Activated naive CD8-positive, alpha-beta T cell treated with anti-CD3 and anti-CD28 coated beads, Interleukin-2, amount 50 U/mL, for 24 hours (primary cell): Measurements from ENCODE around the gene MLYCD.
"Not testable (repeated sequence)": the region's sequence is repeated elsewhere in the genome, so short reads cannot be mapped to it uniquely, and the experiment has no call there.

Experiments used
- ATAC-seq: fragments of 150-1000 bp; cut with Tn5 transposase; one replicate; pipeline ENCODE4 v1.10.0; 2021
- DNase-seq: peaks from one replicate; pipeline ENCODE4 v3.0.0; 2021
- H3K27ac Mint-ChIP-seq: one replicate; pipeline ENCODE4 v1.8.0; 2021; ENCODE audit warnings: mild to moderate bottlenecking, mixed read lengths
- H3K27me3 Mint-ChIP-seq: one replicate; pipeline ENCODE4 v1.8.0; 2021; ENCODE audit warnings: mixed read lengths
- H3K36me3 Mint-ChIP-seq: one replicate; pipeline ENCODE4 v1.8.0; 2021; ENCODE audit warnings: low read depth, mixed read lengths
- H3K4me1 Mint-ChIP-seq: one replicate; pipeline ENCODE4 v1.8.0; 2021; ENCODE audit warnings: mixed read lengths
- H3K4me3 Mint-ChIP-seq: one replicate; pipeline ENCODE4 v1.8.0; 2021; ENCODE audit warnings: mild to moderate bottlenecking, moderate library complexity, mixed read lengths
- H3K9me3 Mint-ChIP-seq: one replicate; pipeline ENCODE4 v1.8.0; 2021; ENCODE audit warnings: mixed read lengths

The MLYCD gene

DNA sequence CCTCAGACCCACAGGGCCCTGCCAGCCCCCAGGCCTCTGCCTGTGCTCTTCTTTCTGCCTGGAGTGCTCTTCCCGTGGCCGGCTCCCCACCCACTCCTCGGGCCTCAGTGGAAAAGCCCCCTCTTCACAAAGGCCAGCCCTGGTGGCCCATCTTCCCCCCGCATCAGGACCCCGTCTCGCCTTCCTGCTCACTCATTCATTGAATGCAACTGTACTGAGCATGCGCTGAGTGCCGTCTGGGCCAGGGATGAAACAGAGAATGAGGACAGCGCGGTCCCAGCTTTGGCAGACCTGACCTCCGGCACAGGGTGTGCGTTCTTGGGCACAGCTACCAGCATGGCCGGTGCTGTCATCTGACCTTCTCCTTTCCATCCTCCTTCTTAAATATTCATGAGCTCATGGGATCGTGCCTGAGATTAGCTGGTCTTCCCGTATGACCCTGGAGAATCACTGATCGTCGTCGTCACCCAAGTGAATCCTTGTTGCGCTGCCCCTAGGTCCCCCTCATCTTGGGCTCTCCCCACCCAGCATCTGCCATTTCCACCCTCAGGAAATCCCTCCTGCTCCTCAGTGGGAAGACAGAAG, 37.8 kb downstream of the MLYCD start:
- Mint-ChIP-seq H3K27me3 (no peaks in the 10 kb centered on the region), H3K27ac (no peak overlapping the region)

DNA sequence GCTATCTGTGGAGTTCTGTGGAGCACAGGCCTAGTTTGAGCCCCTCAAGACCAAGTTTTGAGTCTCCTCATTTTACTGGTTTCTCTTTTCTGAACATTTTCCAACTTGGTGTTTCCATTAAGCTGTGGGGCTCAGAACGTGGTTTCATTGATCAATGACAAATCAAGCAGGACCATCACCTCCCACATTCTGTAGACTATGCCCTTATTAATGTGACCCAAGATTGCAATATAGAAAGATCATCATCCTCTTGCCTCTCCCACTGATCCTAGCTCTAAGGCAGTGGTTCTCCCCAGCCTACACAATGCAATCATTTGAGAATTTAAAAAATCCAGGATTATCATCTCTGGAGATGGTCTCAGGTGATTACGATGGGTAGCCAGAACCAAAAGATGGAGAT, 38.4 kb downstream of the MLYCD start:
- Mint-ChIP-seq H3K36me3 (no peaks in the 10 kb centered on the region), H3K4me3 (no peak overlapping the region), H3K4me1 (no peaks in the 10 kb centered on the region), H3K27ac (no peak overlapping the region), H3K27me3 (no peaks in the 10 kb centered on the region), H3K9me3 (no peaks in the 10 kb centered on the region)
- DNase-seq (no peak), ATAC-seq (no peak)

More for the DNA sequence above, 37.8 kb downstream of the MLYCD start:
- no peak overlapping the region for H3K4me3 Mint-ChIP-seq
- ATAC-seq, result no peak
- H3K4me1 Mint-ChIP-seq, result no peaks in the 10 kb centered on the region
- H3K9me3 Mint-ChIP-seq, result no peaks in the 10 kb centered on the region
- DNase-seq, result no peak
- no peaks in the 10 kb centered on the region for H3K36me3 Mint-ChIP-seq

DNA sequence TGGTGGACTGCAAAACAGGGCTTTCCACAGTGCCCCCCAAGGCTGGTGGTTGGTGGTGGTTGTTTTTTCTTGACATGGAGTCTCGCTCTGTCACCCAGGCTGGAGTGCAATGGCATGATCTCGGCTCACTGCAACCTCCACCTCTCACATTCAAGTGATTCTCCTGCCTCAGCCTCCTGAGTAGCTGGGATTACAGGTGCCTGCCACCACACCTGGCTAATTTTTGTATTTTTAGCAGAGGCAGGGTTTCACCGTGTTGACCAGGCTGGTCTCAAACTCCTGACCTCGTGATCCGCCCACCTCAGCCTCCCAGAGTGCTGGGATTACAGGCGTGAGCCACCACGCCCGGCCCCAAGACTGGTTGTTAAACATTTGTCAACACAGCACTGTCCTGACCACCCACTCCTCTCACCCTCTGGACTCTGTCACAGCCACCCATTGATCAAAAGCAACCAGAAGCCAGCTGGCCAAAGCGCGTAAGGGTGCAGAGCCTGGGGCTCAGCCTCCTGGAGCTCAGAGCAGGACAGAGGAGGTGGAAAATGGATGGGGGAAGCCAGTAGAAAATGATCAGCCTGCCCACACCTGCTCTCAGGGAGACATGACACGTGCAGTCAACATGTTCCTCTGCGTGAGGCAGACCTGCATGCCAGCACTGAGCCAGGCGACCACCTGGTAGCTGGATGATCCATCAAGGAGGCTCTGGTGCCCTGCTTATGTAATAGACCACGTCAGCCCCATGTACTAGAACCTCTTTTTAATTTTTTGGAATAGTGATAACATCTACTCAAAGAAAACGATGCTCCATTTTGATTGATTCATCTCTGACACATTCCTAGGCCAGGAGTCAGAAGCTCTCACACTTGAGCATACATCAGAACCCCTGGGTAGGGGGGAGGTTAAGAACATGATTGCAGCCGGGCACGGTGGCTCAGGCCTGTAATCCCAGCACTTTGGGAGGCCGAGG, 39.3 kb downstream of the MLYCD start:
- H3K4me3 Mint-ChIP-seq, result no peak overlapping the region
- no peak for ATAC-seq
- no peak overlapping the region for H3K27ac Mint-ChIP-seq
- no peaks in the 10 kb centered on the region for H3K36me3 Mint-ChIP-seq
- no peak for DNase-seq
- H3K27me3 Mint-ChIP-seq, result no peaks in the 10 kb centered on the region
- no peaks in the 10 kb centered on the region for H3K9me3 Mint-ChIP-seq
- H3K4me1 Mint-ChIP-seq, result no peaks in the 10 kb centered on the region

DNA sequence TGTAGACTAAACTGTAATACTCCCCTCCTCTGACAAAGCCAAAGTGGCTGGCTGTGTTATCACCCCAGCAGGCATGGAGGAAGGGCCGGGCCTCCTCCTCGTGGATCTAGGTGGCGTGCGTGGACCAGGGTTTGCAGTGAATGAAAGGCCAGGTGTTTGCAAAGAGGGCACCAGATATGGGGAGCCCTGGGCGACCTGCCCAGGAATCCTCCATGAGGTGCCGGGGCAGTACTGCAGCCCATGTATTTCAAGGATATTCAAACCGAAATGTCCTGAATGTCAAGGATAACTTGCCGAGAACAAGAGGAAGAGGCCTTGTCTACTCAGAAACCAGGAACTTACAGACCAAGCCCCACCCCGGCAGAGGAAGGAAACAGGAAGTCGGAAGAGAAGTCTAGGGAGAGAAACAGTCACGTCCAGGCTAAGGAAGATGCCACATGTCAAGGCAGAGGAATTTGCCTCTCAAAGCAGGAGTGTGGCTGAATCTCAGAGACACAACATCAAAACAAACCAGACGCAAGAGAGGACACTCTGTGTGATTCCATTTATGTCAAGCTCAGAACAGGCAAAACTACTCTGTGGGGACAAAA, 40.4 kb downstream of the MLYCD start:
- H3K4me3 Mint-ChIP-seq, result no peak overlapping the region
- no peaks in the 10 kb centered on the region for H3K27me3 Mint-ChIP-seq
- no peaks in the 10 kb centered on the region for H3K36me3 Mint-ChIP-seq
- no peak for DNase-seq
- no peak for ATAC-seq
- no peaks in the 10 kb centered on the region for H3K4me1 Mint-ChIP-seq
- no peak overlapping the region for H3K27ac Mint-ChIP-seq
- H3K9me3 Mint-ChIP-seq, result no peaks in the 10 kb centered on the region

GRCh38 chr16:83940119-83940518, 41.2 kb downstream of the MLYCD start:
- Mint-ChIP-seq H3K4me3 (no peak overlapping the region), H3K4me1 (no peaks in the 10 kb centered on the region), H3K36me3 (no peaks in the 10 kb centered on the region), H3K27ac (no peak overlapping the region), H3K9me3 (no peaks in the 10 kb centered on the region), H3K27me3 (no peaks in the 10 kb centered on the region)
- DNase-seq (no peak), ATAC-seq (no peak)

GRCh38 chr16:83940630-83941378, 41.9 kb downstream of the MLYCD start:
- no peak for DNase-seq
- no peak for ATAC-seq
- Mint-ChIP-seq H3K4me3 (no peak overlapping the region), H3K9me3 (no peaks in the 10 kb centered on the region), H3K27me3 (no peaks in the 10 kb centered on the region), H3K27ac (no peak overlapping the region), H3K4me1 (no peaks in the 10 kb centered on the region), H3K36me3 (no peaks in the 10 kb centered on the region)

- H3K4me3 Mint-ChIP-seq, H3K9me3 Mint-ChIP-seq, H3K27me3 Mint-ChIP-seq, H3K27ac Mint-ChIP-seq, DNase-seq, H3K36me3 Mint-ChIP-seq, H3K4me1 Mint-ChIP-seq, ATAC-seq: not testable (repeated sequence)
Measured at GRCh38 chr16:83941546-83941945, 42.6 kb downstream of the MLYCD start.

- DNase-seq, result no peak
- Mint-ChIP-seq H3K4me1 (no peaks in the 10 kb centered on the region), H3K27ac (no peak overlapping the region), H3K36me3 (no peaks in the 10 kb centered on the region), H3K9me3 (no peaks in the 10 kb centered on the region), H3K27me3 (no peaks in the 10 kb centered on the region), H3K4me3 (no peak overlapping the region)
- no peak for ATAC-seq
Measured at GRCh38 chr16:83942074-83942473, 43.2 kb downstream of the MLYCD start.

DNA sequence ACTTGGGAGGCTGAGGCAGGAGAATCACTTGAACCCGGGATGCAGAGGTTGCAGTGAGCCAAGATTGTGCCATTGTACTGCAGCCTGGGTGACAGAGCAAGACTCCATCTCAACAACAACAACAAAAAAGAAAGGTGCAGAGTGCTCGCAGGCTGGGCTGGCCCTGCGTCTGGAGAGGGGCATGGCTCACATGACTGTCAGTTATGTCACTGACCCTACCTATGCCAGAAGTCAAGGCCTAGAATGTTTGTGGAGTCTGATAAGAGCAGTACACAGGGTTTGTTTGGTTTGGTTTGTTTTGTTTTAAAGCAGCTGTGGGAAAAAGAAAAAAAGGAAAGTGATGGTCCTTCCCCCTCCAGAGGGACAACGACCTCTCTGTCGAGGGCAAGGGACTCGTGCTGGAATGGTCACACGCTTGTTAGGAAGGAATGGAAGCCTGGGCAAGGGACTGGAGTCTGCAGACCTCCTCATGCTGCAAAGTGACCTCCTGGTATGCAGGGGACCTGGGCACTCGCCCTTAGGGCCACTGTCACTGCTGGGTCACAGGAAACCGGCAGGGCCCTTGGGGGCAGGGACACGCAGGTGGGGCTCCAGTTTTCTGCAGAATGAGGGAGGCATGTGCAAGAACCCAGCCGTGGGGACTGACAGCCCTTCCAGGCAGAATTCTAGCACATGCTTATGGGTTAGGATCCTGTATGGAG, 44.0 kb downstream of the MLYCD start:
- Mint-ChIP-seq H3K4me1 (no peaks in the 10 kb centered on the region), H3K27ac (no peak overlapping the region), H3K36me3 (no peaks in the 10 kb centered on the region), H3K9me3 (no peaks in the 10 kb centered on the region), H3K27me3 (no peaks in the 10 kb centered on the region), H3K4me3 (no peak overlapping the region)
- DNase-seq (no peak), ATAC-seq (no peak)

GRCh38 chr16:83943516-83944050, 44.7 kb downstream of the MLYCD start:
- H3K27ac Mint-ChIP-seq, result no peak overlapping the region

GRCh38 chr16:83945587-83945986, 46.7 kb downstream of the MLYCD start:
- no peak overlapping the region for H3K4me3 Mint-ChIP-seq
- no peaks in the 10 kb centered on the region for H3K4me1 Mint-ChIP-seq

More at GRCh38 chr16:83943516-83944050, 44.7 kb downstream of the MLYCD start:
- ATAC-seq (no peak), DNase-seq (no peak)
- Mint-ChIP-seq H3K36me3 (no peaks in the 10 kb centered on the region), H3K4me1 (no peaks in the 10 kb centered on the region), H3K27me3 (no peaks in the 10 kb centered on the region), H3K9me3 (no peaks in the 10 kb centered on the region), H3K4me3 (no peak overlapping the region)

DNA sequence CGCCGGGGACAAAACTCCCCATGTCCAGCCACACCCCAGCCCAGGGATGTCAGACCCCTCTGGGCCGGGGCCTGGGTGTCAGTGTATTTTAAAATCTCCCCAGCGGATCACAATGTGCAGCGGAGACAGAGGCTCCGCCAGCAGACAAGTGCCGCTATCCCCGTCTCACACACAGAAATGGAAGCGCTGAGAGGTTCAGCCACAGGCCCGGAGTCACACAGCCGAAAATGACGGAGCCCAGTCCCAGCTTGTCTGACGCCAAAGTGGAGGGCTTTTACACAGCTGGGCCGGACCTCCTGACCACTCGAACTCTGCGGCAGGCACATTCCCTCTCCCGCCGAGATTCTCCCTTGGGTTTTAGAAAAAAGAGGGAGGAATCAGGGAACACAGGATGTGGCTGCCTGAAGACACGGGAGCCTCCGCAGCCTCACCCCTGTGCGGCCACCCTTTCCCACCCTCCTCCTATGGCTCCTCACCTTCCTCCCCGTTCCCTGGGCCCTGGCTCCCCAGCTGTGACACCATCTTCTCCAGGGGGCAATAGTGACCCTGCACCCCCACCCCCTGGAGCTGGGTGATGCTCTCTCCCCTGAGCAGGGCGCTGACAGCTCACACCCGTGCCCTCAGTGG, 47.4 kb downstream of the MLYCD start:
- Mint-ChIP-seq H3K36me3 (no peaks in the 10 kb centered on the region), H3K4me3 (no peak overlapping the region), H3K27me3 (no peaks in the 10 kb centered on the region), H3K9me3 (no peaks in the 10 kb centered on the region), H3K27ac (no peak overlapping the region), H3K4me1 (no peaks in the 10 kb centered on the region)
- ATAC-seq, result no peak
- DNase-seq, result no peak

More at GRCh38 chr16:83945587-83945986, 46.7 kb downstream of the MLYCD start:
- ATAC-seq (no peak), DNase-seq (no peak)
- no peaks in the 10 kb centered on the region for H3K36me3 Mint-ChIP-seq
- no peak overlapping the region for H3K27ac Mint-ChIP-seq
- H3K27me3 Mint-ChIP-seq, result no peaks in the 10 kb centered on the region
- H3K9me3 Mint-ChIP-seq, result no peaks in the 10 kb centered on the region

- no peaks in the 10 kb centered on the region for H3K9me3 Mint-ChIP-seq
- H3K27ac Mint-ChIP-seq, result no peak overlapping the region
- no peak for DNase-seq
- H3K4me1 Mint-ChIP-seq, result no peaks in the 10 kb centered on the region
- no peak overlapping the region for H3K4me3 Mint-ChIP-seq
- no peaks in the 10 kb centered on the region for H3K36me3 Mint-ChIP-seq
- no peak for ATAC-seq
- no peaks in the 10 kb centered on the region for H3K27me3 Mint-ChIP-seq
Measured at GRCh38 chr16:83946781-83947566, 48.1 kb downstream of the MLYCD start.
